Stimulated activated CD8-positive, alpha-beta memory T cell treated with anti-CD3 and anti-CD28 coated beads, Interleukin-15, amount 100 ng/mL, for 1 hour (primary cell): ENCODE data around the gene HBE1.

ENCODE experiments used
- DNase-seq: peaks from one replicate; pipeline ENCODE4 v3.0.0-alpha.2; 2020; ENCODE audit warnings: low read depth

The HBE1 gene

DNA sequence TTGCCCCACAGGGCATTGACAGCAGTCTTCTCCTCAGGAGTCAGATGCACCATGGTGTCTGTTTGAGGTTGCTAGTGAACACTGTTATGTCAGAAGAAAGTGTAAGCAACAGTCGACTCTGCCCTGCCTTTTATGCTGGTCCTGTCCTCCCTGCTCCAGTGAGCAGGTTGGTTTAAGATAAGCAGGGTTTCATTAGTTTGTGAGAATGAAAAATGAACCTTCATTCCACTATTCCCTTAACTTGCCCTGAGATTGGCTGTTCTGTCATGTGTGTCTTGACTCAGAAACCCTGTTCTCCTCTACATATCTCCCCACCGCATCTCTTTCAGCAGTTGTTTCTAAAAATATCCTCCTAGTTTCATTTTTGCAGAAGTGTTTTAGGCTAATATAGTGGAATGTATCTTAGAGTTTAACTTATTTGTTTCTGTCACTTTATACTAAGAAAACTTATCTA, 35.3 kb downstream of the HBE1 start, which contains the start of gene HBD:
TSS of gene HBD (minus strand) at position 103 of the 454 bp plus-strand sequence. CDS start at position 53, 50 bp downstream.
- no peak for DNase-seq

DNA sequence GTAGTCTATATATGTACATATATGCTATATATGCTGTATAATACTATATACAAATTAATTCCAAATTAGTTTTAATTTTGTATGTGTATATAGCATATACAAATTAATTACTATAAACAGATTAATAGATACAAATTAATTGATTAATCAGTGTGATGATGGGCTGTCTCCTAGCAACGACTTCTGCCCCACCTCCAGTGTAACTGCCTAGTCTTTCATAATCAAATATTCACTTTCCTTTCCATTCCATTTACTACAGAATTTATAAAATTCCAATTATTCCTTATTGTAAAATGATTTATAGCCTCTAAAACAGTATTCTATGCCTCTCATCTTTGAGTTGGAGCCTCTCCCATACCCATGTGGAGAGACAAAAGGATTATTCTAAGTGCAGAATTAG, 36.4 kb downstream of the HBE1 start:
- DNase-seq = no peak

DNA sequence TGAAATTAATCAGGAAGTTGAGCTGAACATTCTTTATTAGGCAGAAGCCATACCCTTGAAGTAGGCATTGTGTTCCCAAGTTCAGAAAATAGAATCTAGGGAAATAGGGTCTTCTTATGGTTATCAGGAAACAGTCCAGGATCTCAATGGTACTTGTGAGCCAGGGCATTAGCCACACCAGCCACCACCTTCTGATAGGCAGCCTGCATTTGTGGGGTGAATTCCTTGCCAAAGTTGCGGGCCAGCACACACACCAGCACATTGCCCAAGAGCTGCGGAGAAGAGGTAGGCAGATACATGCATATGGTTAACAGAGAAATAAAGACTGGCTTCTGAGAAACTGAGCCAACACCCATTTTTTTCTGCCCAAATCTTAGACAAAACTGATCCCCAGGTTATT, 36.9 kb downstream of the HBE1 start:
- DNase-seq = no peak

DNA sequence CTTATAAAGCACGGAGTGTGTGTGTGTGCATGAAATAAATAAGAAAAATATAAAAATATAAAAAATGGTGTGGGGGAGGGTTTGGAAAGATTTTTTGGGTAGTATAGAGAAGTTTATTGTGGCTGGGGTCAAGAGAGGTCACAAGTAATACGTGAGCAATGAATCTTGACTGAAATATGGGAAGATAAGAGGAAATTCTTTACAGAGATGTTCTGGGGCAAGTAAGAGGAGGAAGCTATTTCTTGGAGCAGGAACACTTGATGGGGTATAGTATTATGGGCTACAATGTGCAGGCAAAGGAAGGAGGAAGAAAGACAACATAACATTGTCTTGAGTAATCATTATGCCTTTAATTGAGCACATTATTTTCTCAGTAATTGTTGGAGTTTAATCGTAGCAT, 37.6 kb downstream of the HBE1 start:
- DNase-seq = no peak

DNA sequence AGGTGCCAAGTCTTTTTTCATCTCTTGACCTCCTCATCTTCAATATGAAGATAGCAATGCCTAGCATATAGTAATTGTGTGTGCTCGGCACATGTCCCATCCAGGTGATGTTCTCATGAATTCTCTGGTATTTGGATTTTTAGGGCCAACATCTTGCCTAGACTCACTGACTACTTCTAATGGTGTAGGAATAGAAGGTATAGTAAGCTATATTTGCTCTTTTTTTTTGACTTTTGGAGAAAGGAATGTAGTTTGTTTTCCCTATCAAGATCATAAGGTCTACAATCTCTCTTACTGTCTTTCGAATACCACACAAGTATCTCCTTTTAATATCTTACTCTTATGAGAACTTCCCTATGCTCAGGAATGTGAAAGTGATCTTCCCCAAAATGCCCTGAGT, 38.6 kb downstream of the HBE1 start:
- no peak for DNase-seq

DNA sequence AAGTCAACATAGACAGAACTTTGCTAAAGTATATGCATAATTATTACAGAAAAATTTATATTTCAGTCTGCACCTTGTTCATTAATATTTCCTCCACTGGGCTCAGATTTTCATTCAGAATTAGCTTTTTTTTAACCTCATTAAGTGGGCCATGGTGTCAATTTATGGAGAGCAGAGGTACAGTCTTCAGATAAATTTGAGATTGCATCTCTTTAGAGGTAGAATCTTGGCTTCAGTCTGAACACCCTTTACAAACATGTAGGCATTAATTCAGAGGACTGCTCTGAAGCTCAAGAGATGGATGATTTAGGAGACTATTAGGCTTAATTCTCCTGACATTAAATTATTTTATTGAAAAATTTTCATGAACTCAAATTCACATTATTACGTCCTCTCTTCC, 39.5 kb downstream of the HBE1 start:
- no peak for DNase-seq

DNA sequence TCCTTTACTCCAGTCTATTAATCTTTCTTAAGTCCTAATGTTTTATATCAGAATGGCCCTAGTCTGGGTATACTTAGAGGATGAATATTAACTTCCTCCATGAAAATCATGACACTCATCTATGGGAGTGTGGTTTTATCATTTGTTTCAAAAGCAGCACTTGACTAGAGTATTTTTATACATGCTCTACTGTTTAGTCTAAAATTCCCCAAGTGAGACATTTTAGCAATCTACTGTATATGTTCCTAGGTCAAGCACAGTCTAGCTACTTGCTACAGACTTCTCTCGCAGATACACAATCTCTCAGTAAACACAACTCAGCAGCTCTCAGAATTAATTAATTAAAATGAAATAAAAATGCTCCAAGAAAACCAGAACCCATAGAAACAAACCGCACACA, 39.9 kb downstream of the HBE1 start:
- no peak for DNase-seq

DNA sequence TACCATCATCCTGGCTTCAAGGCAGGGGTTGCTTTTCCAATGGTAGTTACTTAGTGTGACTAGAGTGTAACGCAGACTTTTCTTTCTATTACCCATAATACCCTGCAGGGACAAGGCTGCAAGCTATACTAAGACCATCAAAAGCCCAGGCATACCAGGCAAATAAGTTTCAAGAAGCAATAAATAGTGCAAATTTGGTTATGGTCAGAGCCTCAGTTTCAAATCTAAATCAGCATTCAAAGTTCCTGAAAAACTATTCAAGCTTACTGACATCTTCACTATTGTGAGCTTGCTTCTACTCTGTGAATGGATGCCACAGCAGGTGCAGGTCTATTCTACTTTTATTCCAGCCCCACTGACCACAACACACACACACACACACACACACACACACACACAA, 40.4 kb downstream of the HBE1 start:
- no peak for DNase-seq

DNA sequence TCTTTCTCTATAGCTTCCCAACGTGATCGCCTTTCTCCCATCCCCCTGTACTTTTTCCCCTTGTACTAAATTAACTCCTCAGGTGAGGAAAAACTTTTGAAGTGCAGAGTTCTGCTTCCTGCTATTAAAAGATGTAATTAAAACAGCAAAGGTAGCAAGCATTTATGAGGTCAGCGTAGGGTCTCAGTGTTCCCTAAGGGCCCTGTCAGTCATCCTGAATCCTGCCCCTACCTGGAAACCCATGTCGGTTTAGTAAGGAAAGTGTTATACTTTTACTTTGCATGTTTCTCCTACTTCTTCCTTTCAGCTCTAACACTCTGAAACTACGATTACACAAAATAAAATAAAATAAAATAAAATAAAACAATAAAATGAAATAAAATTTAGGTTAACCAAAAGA, 41.6 kb downstream of the HBE1 start:
- DNase-seq = no peak

DNA sequence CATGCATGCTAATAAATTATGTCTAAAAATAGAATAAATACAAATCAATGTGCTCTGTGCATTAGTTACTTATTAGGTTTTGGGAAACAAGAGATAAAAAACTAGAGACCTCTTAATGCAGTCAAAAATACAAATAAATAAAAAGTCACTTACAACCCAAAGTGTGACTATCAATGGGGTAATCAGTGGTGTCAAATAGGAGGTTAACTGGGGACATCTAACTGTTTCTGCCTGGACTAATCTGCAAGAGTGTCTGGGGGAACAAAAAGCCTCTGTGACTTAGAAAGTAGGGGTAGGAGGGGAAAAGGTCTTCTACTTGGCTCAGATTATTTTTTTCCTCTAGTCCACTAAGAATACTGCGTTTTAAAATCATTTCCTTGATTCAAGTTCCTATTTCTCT, 42.1 kb downstream of the HBE1 start:
- DNase-seq = no peak

DNA sequence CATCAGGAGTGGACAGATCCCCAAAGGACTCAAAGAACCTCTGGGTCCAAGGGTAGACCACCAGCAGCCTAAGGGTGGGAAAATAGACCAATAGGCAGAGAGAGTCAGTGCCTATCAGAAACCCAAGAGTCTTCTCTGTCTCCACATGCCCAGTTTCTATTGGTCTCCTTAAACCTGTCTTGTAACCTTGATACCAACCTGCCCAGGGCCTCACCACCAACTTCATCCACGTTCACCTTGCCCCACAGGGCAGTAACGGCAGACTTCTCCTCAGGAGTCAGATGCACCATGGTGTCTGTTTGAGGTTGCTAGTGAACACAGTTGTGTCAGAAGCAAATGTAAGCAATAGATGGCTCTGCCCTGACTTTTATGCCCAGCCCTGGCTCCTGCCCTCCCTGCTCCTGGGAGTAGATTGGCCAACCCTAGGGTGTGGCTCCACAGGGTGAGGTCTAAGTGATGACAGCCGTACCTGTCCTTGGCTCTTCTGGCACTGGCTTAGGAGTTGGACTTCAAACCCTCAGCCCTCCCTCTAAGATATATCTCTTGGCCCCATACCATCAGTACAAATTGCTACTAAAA, 42.9 kb downstream of the HBE1 start, which contains the start of gene HBB:
TSS of gene HBB (minus strand) at position 340 of the 579 bp plus-strand sequence. CDS start at position 290, 50 bp downstream.
- no peak for DNase-seq

DNA sequence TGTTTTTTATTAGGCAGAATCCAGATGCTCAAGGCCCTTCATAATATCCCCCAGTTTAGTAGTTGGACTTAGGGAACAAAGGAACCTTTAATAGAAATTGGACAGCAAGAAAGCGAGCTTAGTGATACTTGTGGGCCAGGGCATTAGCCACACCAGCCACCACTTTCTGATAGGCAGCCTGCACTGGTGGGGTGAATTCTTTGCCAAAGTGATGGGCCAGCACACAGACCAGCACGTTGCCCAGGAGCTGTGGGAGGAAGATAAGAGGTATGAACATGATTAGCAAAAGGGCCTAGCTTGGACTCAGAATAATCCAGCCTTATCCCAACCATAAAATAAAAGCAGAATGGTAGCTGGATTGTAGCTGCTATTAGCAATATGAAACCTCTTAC, 44.3 kb downstream of the HBE1 start:
- DNase-seq = no peak

DNA sequence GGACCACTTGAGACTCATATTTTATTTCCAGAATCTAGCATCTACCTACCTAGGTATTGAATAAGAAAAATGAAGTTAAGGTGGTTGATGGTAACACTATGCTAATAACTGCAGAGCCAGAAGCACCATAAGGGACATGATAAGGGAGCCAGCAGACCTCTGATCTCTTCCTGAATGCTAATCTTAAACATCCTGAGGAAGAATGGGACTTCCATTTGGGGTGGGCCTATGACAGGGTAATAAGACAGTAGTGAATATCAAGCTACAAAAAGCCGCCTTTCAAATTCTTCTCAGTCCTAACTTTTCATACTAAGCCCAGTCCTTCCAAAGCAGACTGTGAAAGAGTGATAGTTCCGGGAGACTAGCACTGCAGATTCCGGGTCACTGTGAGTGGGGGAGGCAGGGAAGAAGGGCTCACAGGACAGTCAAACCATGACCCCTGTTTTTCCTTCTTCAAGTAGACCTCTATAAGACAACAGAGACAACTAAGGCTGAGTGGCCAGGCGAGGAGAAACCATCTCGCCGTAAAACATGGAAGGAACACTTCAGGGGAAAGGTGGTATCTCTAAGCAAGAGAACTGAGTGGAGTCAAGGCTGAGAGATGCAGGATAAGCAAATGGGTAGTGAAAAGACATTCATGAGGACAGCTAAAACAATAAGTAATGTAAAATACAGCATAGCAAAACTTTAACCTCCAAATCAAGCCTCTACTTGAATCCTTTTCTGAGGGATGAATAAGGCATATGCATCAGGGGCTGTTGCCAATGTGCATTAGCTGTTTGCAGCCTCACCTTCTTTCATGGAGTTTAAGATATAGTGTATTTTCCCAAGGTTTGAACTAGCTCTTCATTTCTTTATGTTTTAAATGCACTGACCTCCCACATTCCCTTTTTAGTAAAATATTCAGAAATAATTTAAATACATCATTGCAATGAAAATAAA, 44.9 kb downstream of the HBE1 start:
- DNase-seq = no peak

DNA sequence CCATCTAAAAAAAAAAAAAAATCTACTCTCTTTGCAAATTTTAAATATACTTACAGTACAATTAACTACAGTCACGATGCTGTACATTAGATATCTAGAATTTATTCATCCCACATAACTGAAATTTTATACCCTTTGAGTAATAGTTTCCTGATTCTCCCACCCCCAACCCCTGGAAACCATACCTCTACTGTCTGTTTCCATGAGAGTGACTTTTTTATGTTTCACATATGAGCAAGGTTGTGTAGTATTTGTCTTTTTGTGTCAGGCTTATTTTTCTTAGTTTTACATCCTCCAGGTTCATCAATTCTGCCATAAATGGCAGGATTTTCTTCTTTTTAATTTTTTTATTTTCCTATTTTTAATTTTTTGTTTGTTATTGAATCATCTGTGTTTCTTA, 46.1 kb downstream of the HBE1 start:
- no peak for DNase-seq

DNA sequence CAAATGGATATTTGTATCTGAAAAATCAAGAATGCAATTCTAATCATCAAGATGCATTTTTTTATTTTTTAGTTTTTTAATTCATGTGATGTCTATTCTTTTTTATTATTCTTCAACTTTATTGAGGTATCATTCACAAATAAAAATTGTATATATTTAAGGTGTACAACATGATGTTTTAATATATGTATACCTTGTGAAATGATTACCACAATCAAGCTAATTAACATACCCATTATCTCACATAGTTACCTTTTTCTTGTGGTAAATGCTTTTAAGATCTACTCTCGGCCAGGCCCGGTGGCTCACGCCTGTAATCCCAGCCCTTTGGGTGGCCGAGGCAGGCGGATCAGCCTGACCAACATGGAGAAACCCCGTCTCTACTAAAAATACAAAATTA, 46.6 kb downstream of the HBE1 start:
- no peak for DNase-seq
